ENCODE measurements around the gene DRAM1.

DNA sequence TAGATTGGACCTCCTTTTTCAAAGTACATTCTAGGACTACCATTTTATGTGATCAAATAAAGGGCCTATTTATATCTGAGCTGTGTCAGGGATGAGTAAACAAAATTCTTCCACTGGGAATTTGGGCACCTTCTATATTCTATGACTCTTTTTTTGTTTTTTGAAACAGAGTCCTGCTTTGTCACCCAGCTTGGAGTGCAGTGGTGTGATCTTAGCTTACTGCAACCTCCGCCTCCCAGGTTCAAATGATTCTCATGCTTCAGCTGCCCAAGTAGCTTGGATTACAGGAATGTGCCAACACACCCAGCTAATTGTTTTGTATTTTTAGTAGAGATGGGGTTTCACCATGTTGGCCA lies 64.8 kb downstream of the DRAM1 start:
- TF ChIP-seq POLR2A (IDR thresholded peaks at IDR 0.05), result no peak
- TF ChIP-seq, protein P1, sequence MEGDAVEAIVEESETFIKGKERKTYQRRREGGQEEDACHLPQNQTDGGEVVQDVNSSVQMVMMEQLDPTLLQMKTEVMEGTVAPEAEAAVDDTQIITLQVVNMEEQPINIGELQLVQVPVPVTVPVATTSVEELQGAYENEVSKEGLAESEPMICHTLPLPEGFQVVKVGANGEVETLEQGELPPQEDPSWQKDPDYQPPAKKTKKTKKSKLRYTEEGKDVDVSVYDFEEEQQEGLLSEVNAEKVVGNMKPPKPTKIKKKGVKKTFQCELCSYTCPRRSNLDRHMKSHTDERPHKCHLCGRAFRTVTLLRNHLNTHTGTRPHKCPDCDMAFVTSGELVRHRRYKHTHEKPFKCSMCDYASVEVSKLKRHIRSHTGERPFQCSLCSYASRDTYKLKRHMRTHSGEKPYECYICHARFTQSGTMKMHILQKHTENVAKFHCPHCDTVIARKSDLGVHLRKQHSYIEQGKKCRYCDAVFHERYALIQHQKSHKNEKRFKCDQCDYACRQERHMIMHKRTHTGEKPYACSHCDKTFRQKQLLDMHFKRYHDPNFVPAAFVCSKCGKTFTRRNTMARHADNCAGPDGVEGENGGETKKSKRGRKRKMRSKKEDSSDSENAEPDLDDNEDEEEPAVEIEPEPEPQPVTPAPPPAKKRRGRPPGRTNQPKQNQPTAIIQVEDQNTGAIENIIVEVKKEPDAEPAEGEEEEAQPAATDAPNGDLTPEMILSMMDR (IDR thresholded peaks at IDR 0.05), result no peak

All from lower leg skin (tissue), 3 donors.